ENCODE results near the gene CD3G. TPM values are rescaled to one million over a fixed set of nuclear protein-coding genes. Genes with fewer than 3 reads are reported as not detected.
"Not testable (repeated sequence)": the region's sequence is repeated elsewhere in the genome, so short reads cannot be mapped to it uniquely, and the experiment has no call there.

The CD3G gene
- total RNA-seq, 2 donors from 2014 or later, result not detected

GRCh38 chr11:118401151-118401879, 57.2 kb downstream of the CD3G start, which contains the start of gene ATP5MG:
Gene ATP5MG, plus strand, starts transcription at chr11:118401606. Its CDS starts 60 bp downstream, at chr11:118401666.
- Mint-ChIP-seq H3K27me3 (ENCODE audit: insufficient read depth) (no peaks in the 10 kb centered on the region), H3K27ac (peak within 1 kb of the TSS; percentile 99), H3K4me3 (peak within 1 kb of the TSS; percentile 91), H3K4me1 (peaks cover 22% of the 10 kb centered on the region), H3K9me3 (no peaks in the 10 kb centered on the region), H3K36me3 (ENCODE audit: low read depth) (peaks cover 8% of the 10 kb centered on the region)
- 0% methylated on average over 21 to 51 of the region's 51 CpGs for WGBS, 2 experiments (ENCODE audit: insufficient coverage in 1 of 2, insufficient read length in 1 of 2)
- DNase-seq, result peak; percentile 95
- Histone ChIP-seq H3K27me3 (ENCODE audit: control insufficient read depth, insufficient read depth, low read length, poor library complexity, severe bottlenecking) (no peaks in the 10 kb centered on the region), H3K36me3 (ENCODE audit: control insufficient read depth, insufficient read depth, low read length) (peaks cover 34% of the 10 kb centered on the region), H3K27ac (ENCODE audit: low read depth, low read length) (peak within 1 kb of the TSS; percentile 96), H3K9me3 (ENCODE audit: control insufficient read depth, low read length) (no peaks in the 10 kb centered on the region), H3K9ac (ENCODE audit: extremely low read depth, low read length, poor library complexity, severe bottlenecking) (peak within 1 kb of the TSS; percentile 88), H3K4me3 (ENCODE audit: low read length) (peak within 1 kb of the TSS; percentile 100), H3K4me1 (ENCODE audit: control insufficient read depth, insufficient read depth, low read length) (no peaks in the 10 kb centered on the region)
- peak; percentile 57 for TF ChIP-seq CTCF (conservative IDR thresholded peaks at IDR 0.05)

- H3K36me3 Mint-ChIP-seq (ENCODE audit: low read depth), result peaks cover 10% of the 10 kb centered on the region
- H3K9me3 Mint-ChIP-seq, result no peaks in the 10 kb centered on the region
- H3K36me3 ChIP-seq (ENCODE audit: control insufficient read depth, insufficient read depth, low read length), result peaks cover 34% of the 10 kb centered on the region
- WGBS, 2 experiments (ENCODE audit: insufficient coverage in 1 of 2, insufficient read length in 1 of 2), result 3 to 8% methylated on average over 15 to 22 of the region's 22 CpGs
- H3K27me3 Mint-ChIP-seq (ENCODE audit: insufficient read depth), result no peaks in the 10 kb centered on the region
- no peak overlapping the region for H3K27ac ChIP-seq (ENCODE audit: low read depth, low read length)
- no peak for DNase-seq
- no peaks in the 10 kb centered on the region for H3K9me3 ChIP-seq (ENCODE audit: control insufficient read depth, low read length)
- H3K4me3 ChIP-seq (ENCODE audit: low read length), result peak overlapping the region; percentile 100
- H3K4me1 ChIP-seq (ENCODE audit: control insufficient read depth, insufficient read depth, low read length), result no peaks in the 10 kb centered on the region
- H3K27me3 ChIP-seq (ENCODE audit: control insufficient read depth, insufficient read depth, low read length, poor library complexity, severe bottlenecking), result no peaks in the 10 kb centered on the region
- H3K27ac Mint-ChIP-seq, result peak overlapping the region; percentile 99
- TF ChIP-seq CTCF (conservative IDR thresholded peaks at IDR 0.05), result no peak
- peaks cover 22% of the 10 kb centered on the region for H3K4me1 Mint-ChIP-seq
- peak overlapping the region; percentile 88 for H3K9ac ChIP-seq (ENCODE audit: extremely low read depth, low read length, poor library complexity, severe bottlenecking)
- H3K4me3 Mint-ChIP-seq, result peak overlapping the region; percentile 91
These were observed 57.9 kb downstream of the CD3G start for GRCh38 chr11:118401880-118402590.

GRCh38 chr11:118402594-118402993, 58.5 kb downstream of the CD3G start:
- Histone ChIP-seq H3K9ac (ENCODE audit: extremely low read depth, low read length, poor library complexity, severe bottlenecking) (peak overlapping the region; percentile 88), H3K4me3 (ENCODE audit: low read length) (peak overlapping the region; percentile 100), H3K36me3 (ENCODE audit: control insufficient read depth, insufficient read depth, low read length) (peaks cover 34% of the 10 kb centered on the region)
- not testable (repeated sequence) for H3K27me3 Mint-ChIP-seq (ENCODE audit: insufficient read depth); H3K27ac ChIP-seq (ENCODE audit: low read depth, low read length); H3K9me3 ChIP-seq (ENCODE audit: control insufficient read depth, low read length); H3K27ac Mint-ChIP-seq; H3K4me1 ChIP-seq (ENCODE audit: control insufficient read depth, insufficient read depth, low read length); H3K27me3 ChIP-seq (ENCODE audit: control insufficient read depth, insufficient read depth, low read length, poor library complexity, severe bottlenecking); DNase-seq; H3K9me3 Mint-ChIP-seq
- Mint-ChIP-seq H3K4me1 (peaks cover 22% of the 10 kb centered on the region), H3K36me3 (ENCODE audit: low read depth) (peaks cover 15% of the 10 kb centered on the region), H3K4me3 (peak overlapping the region; percentile 91)
- WGBS, 2 experiments (ENCODE audit: insufficient coverage in 1 of 2, insufficient read length in 1 of 2), result 85 to 93% methylated on average over 6 to 7 of the region's 7 CpGs

Other genes starting within 250 kb of the CD3G start
- gene SCN4B, start 191.5 kb upstream of the CD3G start, total RNA-seq, result under 1 TPM; 0.15 to 0.20 TPM
- gene SCN2B, start 167.7 kb upstream of the CD3G start, total RNA-seq, result under 1 TPM; 0.11 to 0.20 TPM
- gene JAML, start 119.3 kb upstream of the CD3G start, total RNA-seq, result under 1 TPM; 0.40 to 0.55 TPM
- gene MPZL3, start 92.0 kb upstream of the CD3G start, total RNA-seq, result 1 to 10 TPM; 4.1 to 5.7 TPM
- 1 to 10 TPM; 3.2 to 4.4 TPM for gene MPZL2, start 80.0 kb upstream of the CD3G start, total RNA-seq
- gene CD3E, start 39.6 kb upstream of the CD3G start, total RNA-seq, result under 1 TPM in 1 of 2 donors, not detected in 1; 0.29 TPM
- gene CD3D, start 1.6 kb upstream of the CD3G start, total RNA-seq, result under 1 TPM in 1 of 2 donors, not detected in 1; 0.92 TPM
- 10 to 100 TPM; 39.6 to 42.6 TPM for gene UBE4A, start 15.3 kb downstream of the CD3G start, total RNA-seq
- gene ATP5MG, start 57.3 kb downstream of the CD3G start, total RNA-seq, result 100 to 1,000 TPM; 214 to 283 TPM
- 10 to 100 TPM; 76.9 to 78.8 TPM for gene KMT2A, start 92.1 kb downstream of the CD3G start, total RNA-seq
- under 1 TPM; 0.42 to 0.46 TPM for gene TTC36, start 183.1 kb downstream of the CD3G start, total RNA-seq
- 10 to 100 TPM; 22.4 to 30.6 TPM for gene TMEM25, start 186.8 kb downstream of the CD3G start, total RNA-seq
- 10 to 100 TPM in 1 of 2 donors, 1 to 10 TPM in 1; 9.1 to 13.7 TPM for gene IFT46, start 221.6 kb downstream of the CD3G start, total RNA-seq
- 100 to 1,000 TPM; 130 to 161 TPM for gene ARCN1, start 228.1 kb downstream of the CD3G start, total RNA-seq

Measured in endodermal cell (in vitro differentiated cells).